ENCODE results near the gene MICB.

DNA sequence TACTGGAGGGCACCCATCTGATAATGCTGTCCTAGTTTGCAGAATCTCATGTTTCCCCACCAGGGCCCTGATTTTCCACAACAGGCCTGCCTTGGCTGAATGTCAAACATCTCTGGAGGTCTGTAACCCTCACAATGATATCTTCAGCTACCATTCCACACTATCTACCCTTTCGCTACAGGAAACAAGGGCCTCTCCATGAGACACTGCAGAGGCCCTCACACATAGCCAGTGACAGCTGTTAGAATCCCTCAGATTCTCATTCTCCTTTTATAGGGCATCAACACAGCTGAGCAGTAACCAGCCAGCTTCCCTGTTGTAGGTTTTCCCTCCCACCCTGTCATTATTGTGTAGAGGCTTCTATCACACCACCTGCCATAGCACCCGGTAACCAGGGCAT is 29.6 kb upstream of the MICB start:
- TF ChIP-seq, protein P1, sequence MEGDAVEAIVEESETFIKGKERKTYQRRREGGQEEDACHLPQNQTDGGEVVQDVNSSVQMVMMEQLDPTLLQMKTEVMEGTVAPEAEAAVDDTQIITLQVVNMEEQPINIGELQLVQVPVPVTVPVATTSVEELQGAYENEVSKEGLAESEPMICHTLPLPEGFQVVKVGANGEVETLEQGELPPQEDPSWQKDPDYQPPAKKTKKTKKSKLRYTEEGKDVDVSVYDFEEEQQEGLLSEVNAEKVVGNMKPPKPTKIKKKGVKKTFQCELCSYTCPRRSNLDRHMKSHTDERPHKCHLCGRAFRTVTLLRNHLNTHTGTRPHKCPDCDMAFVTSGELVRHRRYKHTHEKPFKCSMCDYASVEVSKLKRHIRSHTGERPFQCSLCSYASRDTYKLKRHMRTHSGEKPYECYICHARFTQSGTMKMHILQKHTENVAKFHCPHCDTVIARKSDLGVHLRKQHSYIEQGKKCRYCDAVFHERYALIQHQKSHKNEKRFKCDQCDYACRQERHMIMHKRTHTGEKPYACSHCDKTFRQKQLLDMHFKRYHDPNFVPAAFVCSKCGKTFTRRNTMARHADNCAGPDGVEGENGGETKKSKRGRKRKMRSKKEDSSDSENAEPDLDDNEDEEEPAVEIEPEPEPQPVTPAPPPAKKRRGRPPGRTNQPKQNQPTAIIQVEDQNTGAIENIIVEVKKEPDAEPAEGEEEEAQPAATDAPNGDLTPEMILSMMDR (IDR thresholded peaks at IDR 0.05; ENCODE audit: low read depth, low read length, poor library complexity, severe bottlenecking) = no peak
- TF ChIP-seq EZH2phosphoT487 (IDR thresholded peaks at IDR 0.05; ENCODE audit: borderline replicate concordance, low read length) = no peak

Data from DOHH2 (cell line).